OCI-LY3 (cell line): ENCODE results near the gene KLRD1.

Experiments
- H2AFZ ChIP-seq: fragments of 200-600, 300-600 bp; shearing (Covaris generic); 2 replicates; pipeline ENCODE4 v1.6.0; 2014; ENCODE audit warnings: antibody characterized with exemption, low read depth, low read length
- H3K27ac ChIP-seq: fragments of 200-600, 300-600 bp; sonication (generic); 2 replicates; pipeline ENCODE4 v1.5.1; 2014; ENCODE audit warnings: mild to moderate bottlenecking, low read length, moderate library complexity, mixed read lengths
- H3K27me3 ChIP-seq: fragments of 200-600, 300-600 bp; sonication (generic); 2 replicates; pipeline ENCODE4 v1.6.1; 2014; ENCODE audit warnings: low read depth, low read length, mixed read lengths
- H3K36me3 ChIP-seq: fragments of 200-600, 300-600 bp; sonication (generic); replicated peaks from 2 replicates; pipeline ENCODE3; 2014; ENCODE audit warnings: low read depth, low read length, mixed read lengths
- H3K4me1 ChIP-seq: fragments of 300-600, 200-600 bp; sonication (generic); 2 replicates; pipeline ENCODE4 v1.6.1; 2014; ENCODE audit warnings: low read length, mixed read lengths
- H3K4me2 ChIP-seq: fragments of 200-600, 300-600 bp; sonication (generic); 2 replicates; pipeline ENCODE4 v1.6.1; 2014; ENCODE audit warnings: low read length, mixed read lengths
- H3K4me3 ChIP-seq: fragments of 300-600, 200-600 bp; sonication (generic); 2 replicates; pipeline ENCODE4 v1.5.1; 2014; ENCODE audit warnings: antibody characterized with exemption, mild to moderate bottlenecking, low read length, moderate library complexity
- H3K79me2 ChIP-seq: fragments of 300-600, 200-600 bp; shearing (Covaris generic); 2 replicates; pipeline ENCODE4 v1.6.1; 2014; ENCODE audit warnings: mild to moderate bottlenecking, low read length, mixed read lengths
- H3K9ac ChIP-seq: fragments of 300-600, 200-600 bp; shearing (Covaris generic); 2 replicates; pipeline ENCODE4 v1.6.0; 2014; ENCODE audit warnings: mild to moderate bottlenecking, low read length, moderate library complexity
- H3K9me3 ChIP-seq: fragments of 200-600, 300-600 bp; shearing (Covaris generic); 2 replicates; pipeline ENCODE4 v1.6.1; 2014; ENCODE audit warnings: low read length, mixed read lengths; ENCODE audit not compliant: insufficient read depth
- H4K20me1 ChIP-seq: fragments of 200-600, 300-600 bp; sonication (generic); 2 replicates; pipeline ENCODE4 v1.6.1; 2016; ENCODE audit warnings: low read length, mixed read lengths; ENCODE audit not compliant: insufficient read depth
- EZH2phosphoT487 ChIP-seq: fragments of 200-600 bp; shearing (Covaris generic); IDR thresholded peaks from 2 replicates; pipeline ENCODE4 v1.6.1; 2018; ENCODE audit warnings: antibody characterized with exemption, mixed run types, low read depth
- TF ChIP-seq, protein P1 (sequence below): fragments of 200-600, 300-600 bp; sonication (generic); IDR thresholded peaks from 2 replicates; pipeline ENCODE4 v1.5.1; 2014; ENCODE audit warnings: antibody characterized with exemption, low read length, low read depth

Gene KLRD1

DNA sequence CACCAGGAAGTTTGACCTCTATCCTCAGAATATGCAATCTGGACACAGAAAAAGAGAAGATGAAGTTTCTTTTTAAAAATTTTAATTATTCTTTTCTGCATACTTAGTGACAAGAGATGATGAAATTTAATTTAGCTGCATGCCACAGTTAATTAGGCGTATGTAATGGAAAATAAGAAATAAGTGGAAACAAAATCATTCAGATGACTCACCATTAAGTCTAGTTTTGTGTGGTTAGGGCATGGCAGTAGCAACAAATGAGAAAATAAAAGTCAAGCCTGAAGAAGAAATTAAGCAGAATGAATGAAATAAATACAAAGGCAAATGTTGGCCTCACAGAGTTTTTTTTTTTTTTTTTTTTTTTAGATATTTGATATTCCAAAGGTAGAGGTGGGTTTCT is 30.9 kb upstream of the KLRD1 start:
- no peak overlapping the region for H3K4me3 ChIP-seq
- H3K27ac ChIP-seq: no peak overlapping the region
- no peaks in the 10 kb centered on the region for H3K79me2 ChIP-seq
- no peaks in the 10 kb centered on the region for H3K9me3 ChIP-seq
- H4K20me1 ChIP-seq: no peaks in the 10 kb centered on the region
- H3K27me3 ChIP-seq: 0 out of 2 replicates have a peak, but pooled peaks cover 4% of the 10 kb centered on the region
- no peaks in the 10 kb centered on the region for H3K4me1 ChIP-seq
- no peak overlapping the region for H2AFZ ChIP-seq
- H3K4me2 ChIP-seq: no peak overlapping the region
- H3K9ac ChIP-seq: no peak overlapping the region
- TF ChIP-seq, protein P1, sequence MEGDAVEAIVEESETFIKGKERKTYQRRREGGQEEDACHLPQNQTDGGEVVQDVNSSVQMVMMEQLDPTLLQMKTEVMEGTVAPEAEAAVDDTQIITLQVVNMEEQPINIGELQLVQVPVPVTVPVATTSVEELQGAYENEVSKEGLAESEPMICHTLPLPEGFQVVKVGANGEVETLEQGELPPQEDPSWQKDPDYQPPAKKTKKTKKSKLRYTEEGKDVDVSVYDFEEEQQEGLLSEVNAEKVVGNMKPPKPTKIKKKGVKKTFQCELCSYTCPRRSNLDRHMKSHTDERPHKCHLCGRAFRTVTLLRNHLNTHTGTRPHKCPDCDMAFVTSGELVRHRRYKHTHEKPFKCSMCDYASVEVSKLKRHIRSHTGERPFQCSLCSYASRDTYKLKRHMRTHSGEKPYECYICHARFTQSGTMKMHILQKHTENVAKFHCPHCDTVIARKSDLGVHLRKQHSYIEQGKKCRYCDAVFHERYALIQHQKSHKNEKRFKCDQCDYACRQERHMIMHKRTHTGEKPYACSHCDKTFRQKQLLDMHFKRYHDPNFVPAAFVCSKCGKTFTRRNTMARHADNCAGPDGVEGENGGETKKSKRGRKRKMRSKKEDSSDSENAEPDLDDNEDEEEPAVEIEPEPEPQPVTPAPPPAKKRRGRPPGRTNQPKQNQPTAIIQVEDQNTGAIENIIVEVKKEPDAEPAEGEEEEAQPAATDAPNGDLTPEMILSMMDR: no peak
- no peak for TF ChIP-seq EZH2phosphoT487
- H3K36me3 ChIP-seq: no peaks in the 10 kb centered on the region

DNA sequence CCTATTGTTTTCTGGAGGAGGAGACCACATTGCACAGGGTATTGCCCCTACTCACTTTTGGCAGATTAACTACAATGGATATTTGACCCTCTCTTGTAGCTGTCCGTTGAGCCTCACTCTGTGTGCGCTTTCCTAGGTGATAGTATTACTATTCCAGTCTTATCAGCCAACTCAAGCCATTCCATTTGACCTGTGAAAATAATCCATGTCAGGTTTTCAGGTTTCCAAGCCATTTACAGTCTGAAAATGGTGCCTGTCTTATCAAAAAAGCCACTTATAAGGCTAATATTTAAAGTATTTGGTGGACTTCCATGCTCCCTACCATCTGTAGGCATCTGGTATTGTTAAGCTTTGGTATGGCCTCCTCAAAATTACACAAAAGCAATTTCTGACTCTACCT is 29.6 kb upstream of the KLRD1 start:
- no peak overlapping the region for H3K9ac ChIP-seq
- no peak overlapping the region for H2AFZ ChIP-seq
- no peak overlapping the region for H3K27ac ChIP-seq

DNA sequence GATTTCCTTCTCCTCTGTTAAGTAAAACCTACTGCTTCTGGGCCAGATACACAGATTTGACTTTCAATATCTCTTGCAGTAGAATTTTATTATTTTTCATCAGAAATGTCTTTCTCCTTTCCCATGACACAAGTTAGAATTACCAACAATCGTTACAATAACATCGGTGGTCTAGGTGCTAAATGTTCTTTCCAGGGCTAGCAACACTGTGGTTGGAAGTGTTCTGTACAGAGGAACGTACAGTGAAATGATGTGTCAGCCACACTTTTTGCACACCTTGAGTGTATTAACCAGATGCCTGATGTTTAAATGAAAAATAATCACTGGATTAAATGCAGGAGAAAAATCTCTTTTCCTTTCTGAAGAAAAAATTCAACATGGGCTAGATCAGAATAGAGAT is 27.7 kb upstream of the KLRD1 start:
- Histone ChIP-seq H3K27ac (no peak overlapping the region), H3K9me3 (no peaks in the 10 kb centered on the region), H2AFZ (no peak overlapping the region), H3K4me1 (no peaks in the 10 kb centered on the region), H3K4me3 (no peak overlapping the region), H3K27me3 (0 out of 2 replicates have a peak, but pooled peaks cover 4% of the 10 kb centered on the region), H3K79me2 (no peaks in the 10 kb centered on the region), H3K4me2 (no peak overlapping the region), H3K9ac (no peak overlapping the region), H3K36me3 (no peaks in the 10 kb centered on the region), H4K20me1 (no peaks in the 10 kb centered on the region)
- no peak for TF ChIP-seq EZH2phosphoT487
- TF ChIP-seq, protein P1: no peak

More for the DNA sequence above, 29.6 kb upstream of the KLRD1 start:
- Histone ChIP-seq H3K4me1 (no peaks in the 10 kb centered on the region), H3K79me2 (no peaks in the 10 kb centered on the region), H4K20me1 (no peaks in the 10 kb centered on the region), H3K36me3 (no peaks in the 10 kb centered on the region), H3K27me3 (0 out of 2 replicates have a peak, but pooled peaks cover 4% of the 10 kb centered on the region), H3K4me3 (no peak overlapping the region), H3K9me3 (no peaks in the 10 kb centered on the region), H3K4me2 (no peak overlapping the region)
- TF ChIP-seq, protein P1: no peak
- no peak for TF ChIP-seq EZH2phosphoT487

DNA sequence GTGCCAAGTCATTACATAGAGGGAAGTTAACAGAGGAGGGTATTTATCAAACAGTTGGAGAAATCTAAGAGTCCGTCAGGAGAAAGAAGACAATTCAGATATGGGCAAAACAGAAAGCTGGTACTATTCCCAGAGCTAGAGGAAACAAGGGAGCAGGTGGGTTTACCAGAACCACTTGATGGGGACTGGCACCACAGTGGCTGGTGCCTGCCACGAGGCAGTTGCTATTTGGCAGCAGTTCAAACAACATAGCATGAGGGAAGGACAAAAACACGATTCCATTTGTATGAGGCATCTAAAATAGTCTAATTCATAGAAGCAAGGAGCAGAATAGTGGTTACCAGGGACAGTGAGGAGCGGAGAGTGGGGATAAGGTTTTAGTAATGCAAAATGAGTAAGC is 24.6 kb upstream of the KLRD1 start:
- no peaks in the 10 kb centered on the region for H4K20me1 ChIP-seq
- TF ChIP-seq, protein P1: no peak
- no peak for TF ChIP-seq EZH2phosphoT487
- no peaks in the 10 kb centered on the region for H3K4me1 ChIP-seq
- no peak overlapping the region for H3K4me2 ChIP-seq
- no peak overlapping the region for H2AFZ ChIP-seq
- H3K79me2 ChIP-seq: no peaks in the 10 kb centered on the region
- no peaks in the 10 kb centered on the region for H3K9me3 ChIP-seq
- no peak overlapping the region for H3K4me3 ChIP-seq
- no peaks in the 10 kb centered on the region for H3K36me3 ChIP-seq
- no peak overlapping the region for H3K27ac ChIP-seq
- H3K27me3 ChIP-seq: 0 out of 2 replicates have a peak, but pooled peaks cover 10% of the 10 kb centered on the region
- no peak overlapping the region for H3K9ac ChIP-seq
